Renal cortex interstitium (tissue), 11 donors: ENCODE data around the gene TCAP. TPM values are rescaled to one million over a fixed set of nuclear protein-coding genes. Genes with fewer than 3 reads are reported as not detected.

Experiments
- DNase-seq, 11 donors: peaks; one replicate each; pipeline ENCODE4 v3.0.0-alpha.2; 2013; ENCODE audit warnings: low read depth in 9 of 11, low spot score in 4 of 11; ENCODE audit errors: extremely low read depth in 1 of 11
- polyA plus RNA-seq, 3 donors: library from polyadenylated mRNA; unstranded; fragments of 120-200 nt; gene quantifications; one replicate each; pipeline ENCODE4 v1.2.1, GENCODE V29; 2013; ENCODE audit not compliant: insufficient read length in 3 of 3

TCAP gene
- polyA plus RNA-seq, 3 donors = 1.2 to 2.2 (median 1.6) TPM

DNA sequence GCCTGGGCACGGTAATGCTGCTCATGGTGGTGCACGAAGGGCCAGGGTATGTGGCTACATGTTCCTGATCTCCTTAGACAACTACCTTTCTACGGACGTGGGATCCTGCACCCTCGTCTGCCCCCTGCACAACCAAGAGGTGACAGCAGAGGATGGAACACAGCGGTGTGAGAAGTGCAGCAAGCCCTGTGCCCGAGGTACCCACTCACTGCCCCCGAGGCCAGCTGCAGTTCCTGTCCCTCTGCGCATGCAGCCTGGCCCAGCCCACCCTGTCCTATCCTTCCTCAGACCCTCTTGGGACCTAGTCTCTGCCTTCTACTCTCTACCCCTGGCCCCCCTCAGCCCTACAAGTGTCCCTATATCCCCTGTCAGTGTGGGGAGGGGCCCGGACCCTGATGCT lies 46.7 kb downstream of the TCAP start:
- DNase-seq = no peak

DNA sequence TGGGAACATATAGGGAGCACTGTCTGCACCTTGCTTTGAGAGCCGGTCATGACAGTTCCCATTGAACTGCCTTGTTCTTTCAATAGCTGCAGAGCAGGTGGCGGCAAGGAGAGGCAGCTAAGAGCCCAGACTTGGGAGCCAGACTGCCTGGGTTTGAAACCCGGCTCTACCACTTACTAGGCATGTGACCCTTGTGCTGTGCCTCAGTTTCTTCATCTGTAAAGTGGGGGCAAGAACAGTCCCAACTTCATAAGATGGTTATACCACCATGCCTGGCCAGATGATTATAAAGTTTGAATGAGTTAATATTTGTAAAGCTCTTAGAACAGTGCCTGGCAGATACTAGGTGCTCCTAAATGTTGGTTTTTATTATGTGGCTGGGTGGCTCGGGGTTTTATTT lies 49.1 kb downstream of the TCAP start:
- no peak for DNase-seq

DNA sequence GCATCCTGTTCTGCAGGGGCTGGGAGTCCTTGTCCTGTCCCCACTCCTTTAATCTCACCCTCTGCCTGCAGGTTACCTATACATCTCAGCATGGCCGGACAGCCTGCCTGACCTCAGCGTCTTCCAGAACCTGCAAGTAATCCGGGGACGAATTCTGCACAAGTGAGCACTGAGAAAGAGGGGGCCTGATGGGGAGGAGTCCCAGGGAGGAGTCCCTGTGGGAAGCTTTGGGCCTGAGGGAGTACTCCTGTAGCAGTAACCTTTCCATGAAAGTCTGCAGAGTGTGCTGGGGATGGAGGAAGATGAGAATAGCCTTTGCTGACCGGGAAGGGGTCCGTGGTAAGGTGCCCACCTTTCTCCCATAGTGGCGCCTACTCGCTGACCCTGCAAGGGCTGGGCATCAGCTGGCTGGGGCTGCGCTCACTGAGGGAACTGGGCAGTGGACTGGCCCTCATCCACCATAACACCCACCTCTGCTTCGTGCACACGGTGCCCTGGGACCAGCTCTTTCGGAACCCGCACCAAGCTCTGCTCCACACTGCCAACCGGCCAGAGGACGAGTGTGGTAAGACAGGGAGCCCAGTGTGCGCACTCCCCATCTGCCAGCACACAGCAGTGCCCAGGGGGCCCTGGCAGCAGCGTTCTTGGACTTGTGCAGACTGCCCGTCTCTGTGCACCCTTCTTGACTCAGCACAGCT lies 50.4 kb downstream of the TCAP start:
- DNase-seq = no peak

Other genes starting within 250 kb of the TCAP start
- 10 to 100 TPM; 48.2 to 56.3 (median 50.9) TPM for gene MED1, start 214.1 kb upstream of the TCAP start, polyA plus RNA-seq
- gene CDK12, start 203.9 kb upstream of the TCAP start, polyA plus RNA-seq = 10 to 100 TPM; 53.4 to 65.5 (median 62.0) TPM
- gene NEUROD2, start 57.4 kb upstream of the TCAP start, polyA plus RNA-seq = under 1 TPM; 0.03 to 0.09 (median 0.05) TPM
- gene PPP1R1B, start 38.4 kb upstream of the TCAP start, polyA plus RNA-seq = 10 to 100 TPM in 2 of 3 donors, 1 to 10 TPM in 1; 8.2 to 13.1 (median 13.0) TPM
- 10 to 100 TPM; 47.2 to 52.1 (median 51.6) TPM for gene STARD3, start 28.2 kb upstream of the TCAP start, polyA plus RNA-seq
- 1 to 10 TPM; 1.3 to 2.8 (median 2.4) TPM for gene PNMT, start 3.1 kb downstream of the TCAP start, polyA plus RNA-seq
- 10 to 100 TPM; 32.1 to 50.8 (median 37.2) TPM for gene PGAP3, start 22.7 kb downstream of the TCAP start, polyA plus RNA-seq
- 100 to 1,000 TPM; 158 to 183 (median 165) TPM for gene ERBB2, start 34.7 kb downstream of the TCAP start, polyA plus RNA-seq
- gene MIEN1, start 65.2 kb downstream of the TCAP start, polyA plus RNA-seq = 10 to 100 TPM; 31.9 to 34.9 (median 34.8) TPM
- gene GRB7, start 72.6 kb downstream of the TCAP start, polyA plus RNA-seq = 10 to 100 TPM; 32.3 to 58.0 (median 36.9) TPM
- under 1 TPM; 0.11 to 0.30 (median 0.23) TPM for gene IKZF3, start 199.0 kb downstream of the TCAP start, polyA plus RNA-seq
- not detected for gene ZPBP2, start 202.9 kb downstream of the TCAP start, polyA plus RNA-seq